Dendritic cell treated with granulocyte-macrophage colony-stimulating factor and Interleukin-4, amounts not matched to agents 40 ng/mL and 50 ng/mL, for 4 days (primary cell): Measurements from ENCODE around the gene CTBP2.
"Not testable (repeated sequence)": the region's sequence is repeated elsewhere in the genome, so short reads cannot be mapped to it uniquely, and the experiment has no call there.

Experiments
- H3K27ac Mint-ChIP-seq: one replicate; pipeline ENCODE4 v1.8.0; 2022; ENCODE audit warnings: mild to moderate bottlenecking, mixed read lengths
- H3K27me3 Mint-ChIP-seq: one replicate; pipeline ENCODE4 v1.8.0; 2022; ENCODE audit warnings: mild to moderate bottlenecking, mixed read lengths
- H3K36me3 Mint-ChIP-seq: one replicate; pipeline ENCODE4 v1.8.0; 2022; ENCODE audit warnings: low read depth, mixed read lengths
- H3K4me1 Mint-ChIP-seq: one replicate; pipeline ENCODE4 v1.8.0; 2022; ENCODE audit warnings: low read depth, mixed read lengths
- H3K4me3 Mint-ChIP-seq: one replicate; pipeline ENCODE4 v1.8.0; 2022; ENCODE audit warnings: mild to moderate bottlenecking, moderate library complexity, mixed read lengths
- H3K9me3 Mint-ChIP-seq: one replicate; pipeline ENCODE4 v1.8.0; 2022; ENCODE audit warnings: mixed read lengths
- intact Hi-C: fragments of 100-400 bp; cut with micrococcal nuclease; formaldehyde crosslinking; loops from one replicate; pipeline ENCODE4 v1.15.0; 2022

CTBP2 gene

DNA sequence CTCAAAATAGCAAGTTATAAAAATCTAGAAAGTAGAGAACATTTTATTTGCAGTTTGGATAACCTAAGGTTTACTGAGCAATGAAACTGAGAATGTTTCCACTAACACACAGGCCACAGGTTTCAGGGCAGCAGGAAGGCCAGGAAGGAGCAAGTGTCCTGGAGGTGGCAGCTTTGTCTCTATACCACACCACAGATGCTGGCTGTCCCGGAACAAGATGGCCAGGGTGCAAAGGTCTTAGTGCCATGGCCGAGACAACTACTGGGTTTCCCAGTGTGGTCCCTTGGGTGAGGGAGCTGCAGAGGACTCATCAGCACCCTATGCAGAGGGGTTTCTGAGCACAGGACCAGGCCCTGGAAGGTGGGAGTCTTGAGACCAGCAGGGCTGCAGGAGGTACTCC is 92.0 kb downstream of the CTBP2 start:
- intact Hi-C loops, result no loop called here
- H3K4me1 Mint-ChIP-seq, result peaks cover 50% of the 10 kb centered on the region
- no peaks in the 10 kb centered on the region for H3K27me3 Mint-ChIP-seq

DNA sequence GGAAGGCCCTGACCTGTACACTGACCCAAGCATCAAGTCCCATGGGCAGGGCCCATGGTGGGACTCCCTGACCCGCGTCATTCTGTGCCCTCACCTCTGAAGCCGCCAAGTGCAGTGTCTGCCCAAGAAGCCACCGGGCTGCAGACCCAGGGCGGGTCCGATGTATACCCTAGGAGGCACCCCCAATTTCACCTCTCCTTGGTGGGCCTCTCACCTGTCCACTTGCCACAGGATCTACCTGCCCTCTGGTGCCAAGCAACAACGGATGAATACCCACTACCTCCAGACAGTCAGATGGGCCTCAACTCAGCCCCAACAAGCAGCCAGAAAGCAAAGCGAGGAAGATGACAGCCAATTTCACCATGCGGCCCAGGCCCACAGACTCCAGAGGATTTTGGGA is 92.6 kb downstream of the CTBP2 start:
- intact Hi-C loops, result no loop called here

More for the DNA sequence above, 92.0 kb downstream of the CTBP2 start:
- Mint-ChIP-seq H3K36me3 (peaks cover 67% of the 10 kb centered on the region), H3K9me3 (no peaks in the 10 kb centered on the region), H3K27ac (no peak overlapping the region), H3K4me3 (no peak overlapping the region)

DNA sequence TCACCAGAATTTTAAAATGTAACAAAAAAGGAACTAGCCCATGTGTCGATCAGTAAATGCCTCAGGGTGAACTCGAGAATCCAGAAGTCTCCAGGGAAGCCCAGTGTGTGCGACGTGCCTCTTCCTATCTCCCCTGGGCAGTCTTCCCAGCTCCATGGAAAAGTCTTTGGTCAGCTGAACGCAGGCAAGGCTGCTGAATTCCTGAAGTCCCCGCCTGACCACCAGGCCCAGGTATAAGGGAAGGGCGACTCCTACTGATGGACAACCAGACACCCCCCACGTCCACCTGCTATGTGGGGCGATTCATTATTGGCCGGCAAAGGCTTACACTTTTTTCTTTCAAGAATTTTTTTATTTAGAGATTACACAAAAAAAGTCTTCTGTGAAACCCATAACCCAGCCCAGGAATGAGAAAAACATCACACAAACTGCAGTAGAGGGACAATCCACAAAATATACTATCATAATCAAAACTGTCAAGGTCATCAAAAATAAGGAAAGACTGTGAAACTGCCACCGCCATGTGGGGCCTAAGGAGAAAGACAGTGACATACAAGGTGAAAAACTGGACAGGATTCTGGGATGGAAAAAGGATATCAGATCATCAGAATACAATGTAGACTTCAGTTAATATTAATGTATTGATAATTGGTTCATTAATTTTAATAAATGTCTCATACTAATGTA is 93.5 kb downstream of the CTBP2 start:
- Mint-ChIP-seq H3K4me1 (peaks cover 64% of the 10 kb centered on the region), H3K4me3 (no peak overlapping the region), H3K27ac (no peak overlapping the region), H3K9me3 (no peaks in the 10 kb centered on the region), H3K36me3 (peaks cover 65% of the 10 kb centered on the region), H3K27me3 (no peaks in the 10 kb centered on the region)
- intact Hi-C loops, result no loop called here

More for the DNA sequence above, 92.6 kb downstream of the CTBP2 start:
- Mint-ChIP-seq H3K36me3 (peaks cover 67% of the 10 kb centered on the region), H3K9me3 (no peaks in the 10 kb centered on the region), H3K4me1 (peaks cover 57% of the 10 kb centered on the region), H3K27ac (no peak overlapping the region), H3K4me3 (no peak overlapping the region), H3K27me3 (no peaks in the 10 kb centered on the region)

DNA sequence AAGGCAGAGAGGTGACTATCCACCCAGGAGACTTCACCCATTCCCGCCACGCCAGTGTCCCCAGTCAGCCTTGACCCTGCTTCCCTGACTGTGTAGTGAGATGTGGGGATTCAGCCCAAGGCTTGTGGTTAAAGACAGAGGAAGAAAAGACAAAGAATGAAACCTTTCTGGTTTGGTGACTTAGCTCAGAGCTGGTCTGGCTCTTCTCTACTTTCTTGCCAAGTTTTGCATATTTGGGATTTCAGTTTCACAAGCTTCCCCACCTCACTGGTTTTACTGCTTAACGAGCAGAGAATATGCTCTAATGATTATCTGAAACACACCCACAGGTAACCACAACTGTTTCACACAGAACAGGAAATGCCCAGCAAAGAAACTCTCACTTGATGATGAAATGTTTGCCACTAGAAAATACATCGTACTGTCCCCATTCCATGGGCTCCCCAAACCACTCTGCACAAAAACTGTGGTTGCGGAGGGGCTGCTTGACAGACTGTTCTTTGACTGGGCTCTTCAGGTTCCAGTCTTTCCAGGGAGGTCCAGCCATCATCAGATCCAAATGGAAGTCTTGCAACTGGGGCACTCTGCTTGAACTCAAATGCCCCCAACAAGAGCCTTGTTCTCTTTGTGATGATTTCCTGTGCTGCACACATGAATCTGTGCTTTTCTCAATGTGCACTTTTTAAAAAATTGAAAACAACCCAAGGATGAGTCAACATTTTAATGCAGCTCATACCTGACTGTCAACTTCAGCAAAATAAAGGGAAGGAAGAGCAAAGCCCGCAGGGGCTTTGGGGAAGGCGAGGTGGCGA is 95.5 kb downstream of the CTBP2 start:
- peaks cover 77% of the 10 kb centered on the region for H3K4me1 Mint-ChIP-seq
- H3K27ac Mint-ChIP-seq, result no peak overlapping the region
- intact Hi-C loops, result loop anchor here (5.0 kb wide), 2 partner anchors 92 to 148 kb away; no protein-coding TSS in a partner anchor
- H3K4me3 Mint-ChIP-seq, result peak overlapping the region; percentile 2
- peaks cover 65% of the 10 kb centered on the region for H3K36me3 Mint-ChIP-seq
- no peaks in the 10 kb centered on the region for H3K9me3 Mint-ChIP-seq
- H3K27me3 Mint-ChIP-seq, result no peaks in the 10 kb centered on the region

DNA sequence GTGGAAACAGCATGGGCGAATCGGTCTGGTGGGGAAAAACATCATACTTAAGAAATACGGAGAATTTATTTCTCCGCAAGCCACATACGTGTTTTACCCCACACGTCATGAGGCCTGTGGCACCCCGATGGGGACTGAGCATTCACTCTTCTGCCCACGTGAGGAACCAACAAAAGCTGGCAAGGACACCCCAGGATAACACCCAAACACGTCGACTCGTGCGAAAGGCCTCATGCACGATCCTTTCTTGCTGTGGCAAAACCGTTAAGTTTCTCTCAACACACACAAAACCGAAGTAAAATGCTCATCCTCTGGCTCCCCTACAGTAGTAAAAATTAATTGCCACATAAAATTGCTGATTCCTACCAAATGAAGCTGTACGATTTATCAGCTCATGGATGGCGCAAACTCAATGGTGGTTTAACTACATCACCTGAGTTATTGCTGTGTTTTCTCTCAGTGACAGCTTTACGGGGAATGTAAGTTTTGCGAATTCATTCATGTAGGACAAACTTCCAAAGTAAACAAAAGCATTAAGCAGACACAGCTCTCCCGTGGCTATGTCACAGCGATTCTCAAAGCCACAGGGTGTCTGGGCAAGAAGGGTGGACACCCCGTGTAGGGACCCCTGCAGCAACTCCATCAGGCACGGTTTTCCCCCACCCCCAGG is 97.0 kb downstream of the CTBP2 start:
- no peak overlapping the region for H3K4me3 Mint-ChIP-seq
- intact Hi-C loops, result loop anchor here (5.0 kb wide), 2 partner anchors 94 to 146 kb away; no protein-coding TSS in a partner anchor
- H3K36me3 Mint-ChIP-seq, result peaks cover 71% of the 10 kb centered on the region
- no peak overlapping the region for H3K27ac Mint-ChIP-seq
- peaks cover 87% of the 10 kb centered on the region for H3K4me1 Mint-ChIP-seq
- no peaks in the 10 kb centered on the region for H3K9me3 Mint-ChIP-seq
- no peaks in the 10 kb centered on the region for H3K27me3 Mint-ChIP-seq

DNA sequence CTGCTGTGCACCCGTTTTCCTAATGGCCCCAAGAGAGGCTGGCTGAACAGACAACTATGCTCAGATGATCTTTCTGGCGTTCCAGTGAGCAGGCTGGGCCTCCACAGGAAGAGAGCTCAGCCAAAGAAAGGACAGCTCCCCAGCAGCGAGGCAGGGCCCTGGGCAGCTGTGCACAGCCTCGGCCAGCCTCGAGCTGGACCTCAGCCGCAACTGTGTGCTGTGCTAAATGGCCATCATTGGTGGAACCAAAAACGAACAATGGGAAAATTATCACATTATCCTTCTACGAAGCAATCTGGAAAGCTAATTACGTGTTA is 97.5 kb downstream of the CTBP2 start:
- Mint-ChIP-seq H3K36me3 (peaks cover 69% of the 10 kb centered on the region), H3K27me3 (no peaks in the 10 kb centered on the region), H3K4me3 (no peak overlapping the region), H3K9me3 (no peaks in the 10 kb centered on the region), H3K4me1 (peaks cover 90% of the 10 kb centered on the region), H3K27ac (no peak overlapping the region)
- intact Hi-C loops, result loop anchor here (5.0 kb wide), 2 partner anchors 94 to 146 kb away; no protein-coding TSS in a partner anchor

DNA sequence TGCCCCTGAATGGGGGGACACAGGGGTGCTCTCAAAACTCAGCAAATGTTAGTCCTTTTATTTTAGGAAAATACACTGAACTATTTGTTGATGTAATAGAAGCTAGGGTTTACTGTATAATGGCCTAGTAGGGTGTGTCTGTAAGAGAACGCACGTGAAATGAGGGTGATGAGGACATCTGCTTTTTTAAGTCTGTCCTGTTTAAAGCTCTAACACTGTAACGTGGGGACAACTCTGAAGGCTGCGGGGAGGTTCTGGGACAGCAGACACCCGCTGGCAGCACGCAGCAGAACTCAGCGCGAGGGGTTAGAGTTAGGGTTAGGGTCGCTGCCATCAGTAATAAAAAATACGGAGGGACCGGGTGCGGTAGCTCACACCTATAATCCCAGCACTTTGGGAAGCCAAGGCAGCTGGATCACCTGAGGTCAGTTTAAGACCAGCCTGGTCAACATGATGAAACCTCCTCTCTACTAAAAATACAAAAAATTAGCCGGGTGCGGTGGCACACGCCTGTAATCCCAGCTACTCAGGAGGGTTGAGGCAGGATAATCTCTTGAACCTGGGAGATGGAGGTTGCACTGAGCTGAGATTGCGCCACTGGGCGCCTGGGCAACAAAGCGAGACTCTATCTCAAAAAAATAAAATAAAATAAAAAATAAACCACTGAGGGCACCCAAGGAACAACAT is 98.0 kb downstream of the CTBP2 start:
- Mint-ChIP-seq H3K4me1 (peaks cover 90% of the 10 kb centered on the region), H3K27me3 (no peaks in the 10 kb centered on the region), H3K4me3 (no peak overlapping the region), H3K9me3 (no peaks in the 10 kb centered on the region), H3K36me3 (peaks cover 65% of the 10 kb centered on the region), H3K27ac (peak overlapping the region; percentile 75)
- intact Hi-C loops, result loop anchor here (5.0 kb wide), 2 partner anchors 95 to 145 kb away; no protein-coding TSS in a partner anchor

DNA sequence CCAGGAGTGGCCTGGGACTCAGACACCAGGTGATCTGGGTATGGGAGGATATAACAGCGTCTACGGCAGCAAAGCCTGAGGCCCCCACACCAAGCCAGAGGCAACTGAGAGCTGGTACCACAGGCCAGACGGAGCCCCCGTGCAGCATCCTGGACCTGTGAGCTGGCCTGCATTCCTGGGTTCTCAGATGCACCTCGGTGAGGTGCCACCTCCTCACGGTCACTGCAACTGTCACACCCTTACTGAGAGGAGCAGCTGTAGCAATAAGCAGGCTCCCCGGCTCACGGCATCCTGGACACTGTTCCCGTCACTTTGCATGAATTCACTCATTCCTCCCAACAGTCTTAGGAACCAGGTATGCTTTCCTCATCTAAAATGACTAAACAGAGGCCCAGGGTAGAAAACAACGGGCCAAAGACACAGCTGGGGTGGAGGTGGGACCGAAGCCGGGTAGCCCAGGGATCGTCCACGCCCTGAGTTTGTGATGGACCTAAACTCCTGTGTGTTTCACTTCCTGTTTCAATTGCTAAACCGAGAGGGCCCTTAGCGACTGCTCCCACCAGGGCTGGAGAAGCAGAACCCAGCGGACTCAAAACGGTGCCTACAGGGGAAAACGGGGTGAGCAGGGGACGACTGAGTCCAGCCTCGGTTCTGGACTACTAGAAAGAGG is 98.7 kb downstream of the CTBP2 start:
- no peak overlapping the region for H3K4me3 Mint-ChIP-seq
- intact Hi-C loops, result loop anchor here (5.0 kb wide), 2 partner anchors 96 to 144 kb away; no protein-coding TSS in a partner anchor
- H3K27me3 Mint-ChIP-seq, result no peaks in the 10 kb centered on the region
- H3K9me3 Mint-ChIP-seq, result no peaks in the 10 kb centered on the region
- H3K36me3 Mint-ChIP-seq, result peaks cover 66% of the 10 kb centered on the region
- peaks cover 93% of the 10 kb centered on the region for H3K4me1 Mint-ChIP-seq
- peak overlapping the region; percentile 75 for H3K27ac Mint-ChIP-seq

DNA sequence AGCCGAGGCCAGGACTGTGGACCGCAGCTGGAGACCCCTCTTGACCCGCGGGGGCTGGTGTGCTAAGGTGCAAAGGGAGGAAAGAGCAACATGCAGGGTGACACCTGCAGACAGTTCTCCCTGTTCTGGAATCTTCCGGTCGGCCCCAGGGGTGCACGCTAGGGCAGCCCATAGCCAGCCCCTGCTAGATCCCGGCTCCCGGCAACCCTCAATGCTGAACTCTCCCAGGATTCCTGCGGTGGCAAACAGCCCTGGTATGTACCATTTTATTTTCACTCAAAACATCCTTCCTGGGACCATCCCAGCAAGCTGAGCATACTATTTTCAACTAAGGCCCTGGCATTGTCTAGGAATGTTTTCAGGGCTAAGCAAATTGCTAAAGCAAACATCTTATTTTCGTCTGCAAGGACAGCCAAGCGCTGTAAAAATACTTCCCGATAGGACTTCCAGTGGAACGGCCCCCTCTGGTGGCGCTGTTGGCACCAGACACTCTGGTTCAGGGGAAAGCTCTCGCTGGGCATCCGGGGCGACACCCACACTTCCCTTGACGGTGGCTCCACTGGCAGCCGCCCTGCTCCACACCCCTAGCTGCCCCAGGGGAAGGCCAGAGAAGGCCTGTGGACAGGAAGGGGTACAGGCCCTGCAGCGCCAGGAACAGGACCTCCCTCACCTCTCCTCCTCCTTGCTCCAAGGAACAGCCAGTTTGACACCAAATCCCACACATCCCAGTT is 99.4 kb downstream of the CTBP2 start:
- peaks cover 63% of the 10 kb centered on the region for H3K36me3 Mint-ChIP-seq
- intact Hi-C loops, result loop anchor here (5.0 kb wide), 2 partner anchors 96 to 144 kb away; no protein-coding TSS in a partner anchor
- no peaks in the 10 kb centered on the region for H3K27me3 Mint-ChIP-seq
- peak overlapping the region; percentile 75 for H3K27ac Mint-ChIP-seq
- H3K4me3 Mint-ChIP-seq, result no peak overlapping the region
- H3K9me3 Mint-ChIP-seq, result no peaks in the 10 kb centered on the region
- H3K4me1 Mint-ChIP-seq, result peaks cover 91% of the 10 kb centered on the region

DNA sequence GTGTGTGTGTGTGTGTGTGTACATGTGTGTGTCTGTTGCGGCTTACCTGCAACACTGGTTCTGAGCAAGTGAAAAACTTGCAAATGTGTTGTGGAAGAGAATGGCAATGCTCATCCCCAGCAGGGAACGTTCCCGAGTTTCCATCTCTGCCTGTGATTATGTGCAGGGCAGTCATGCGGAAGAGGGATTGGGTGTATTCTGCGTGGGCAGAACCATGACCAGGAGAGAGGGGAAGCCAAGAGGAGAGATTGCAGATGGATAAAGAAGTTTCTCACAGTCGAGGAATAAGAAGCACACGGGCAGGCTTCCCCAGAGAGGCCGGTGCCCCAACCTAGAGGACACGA is 99.9 kb downstream of the CTBP2 start:
- peaks cover 89% of the 10 kb centered on the region for H3K4me1 Mint-ChIP-seq
- no peak overlapping the region for H3K4me3 Mint-ChIP-seq
- H3K27me3 Mint-ChIP-seq, result no peaks in the 10 kb centered on the region
- no peak overlapping the region for H3K27ac Mint-ChIP-seq
- H3K9me3 Mint-ChIP-seq, result no peaks in the 10 kb centered on the region
- intact Hi-C loops, result loop anchor here (5.0 kb wide), 2 partner anchors 97 to 143 kb away; no protein-coding TSS in a partner anchor
- H3K36me3 Mint-ChIP-seq, result peaks cover 65% of the 10 kb centered on the region

DNA sequence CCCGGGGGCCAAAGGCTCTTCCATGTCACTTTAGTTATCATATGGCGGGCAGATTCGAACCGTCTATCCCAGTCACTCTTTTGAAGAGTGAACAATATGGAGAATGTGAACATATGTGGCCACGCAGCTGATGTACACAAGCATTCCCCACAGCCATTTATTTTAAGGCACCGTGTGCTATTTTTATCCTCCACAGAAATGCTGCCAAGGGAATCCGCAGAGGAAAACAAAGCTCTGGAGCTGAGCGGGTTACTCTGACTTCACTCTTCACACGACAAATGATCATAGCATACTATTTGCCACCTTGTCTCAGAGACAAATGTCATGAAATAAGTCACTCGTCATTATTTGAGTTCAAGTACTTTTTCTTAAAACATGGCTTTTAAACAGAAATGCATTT is 100.3 kb downstream of the CTBP2 start:
- intact Hi-C loops, result loop anchor here (5.0 kb wide), 2 partner anchors 97 to 143 kb away; no protein-coding TSS in a partner anchor
- Mint-ChIP-seq H3K9me3 (no peaks in the 10 kb centered on the region), H3K36me3 (peaks cover 69% of the 10 kb centered on the region), H3K27me3 (no peaks in the 10 kb centered on the region), H3K27ac (no peak overlapping the region), H3K4me1 (peaks cover 87% of the 10 kb centered on the region), H3K4me3 (no peak overlapping the region)

DNA sequence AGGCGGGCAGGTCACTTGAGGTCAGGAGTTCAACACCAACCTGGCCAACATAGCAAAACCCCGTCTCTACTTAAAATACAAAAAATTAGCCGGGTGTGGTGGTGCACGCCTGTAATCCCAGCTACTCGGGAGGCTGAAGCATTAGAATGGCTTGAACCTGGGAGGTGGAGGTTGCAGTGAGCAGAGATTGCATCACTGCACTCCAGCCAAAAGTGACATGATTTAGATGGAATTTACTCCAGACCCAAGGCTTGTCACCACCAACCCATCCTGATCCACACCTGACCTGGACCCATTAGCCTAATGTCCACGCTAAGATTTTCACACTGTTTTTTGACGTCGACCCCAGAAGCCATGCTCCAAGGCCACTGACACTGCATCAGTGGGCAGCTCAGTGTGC is 101.0 kb downstream of the CTBP2 start:
- H3K27me3 Mint-ChIP-seq, H3K27ac Mint-ChIP-seq, H3K4me3 Mint-ChIP-seq, H3K9me3 Mint-ChIP-seq, intact Hi-C loops: not testable (repeated sequence)
- Mint-ChIP-seq H3K4me1 (peaks cover 86% of the 10 kb centered on the region), H3K36me3 (peaks cover 72% of the 10 kb centered on the region)
